ENCODE data around the gene CBR1. TPM values are rescaled to one million over a fixed set of nuclear protein-coding genes. Genes with fewer than 3 reads are reported as not detected.
A peak's percentile ranks its signal among the peaks of the same experiment; 100 is the strongest.

Gene CBR1
- total and polyA plus RNA-seq, 8 donors, result 20.7 to 83.4 (median 30.1) TPM

- Histone ChIP-seq H3K36me3 (peaks cover 0 to 99% of the 10 kb centered on the region in 2 donors), H3K4me1 (no peaks in the 10 kb centered on the region), H3K4me3 (no peak overlapping the region), H3K27ac (no peak overlapping the region), H3K27me3 (no peaks in the 10 kb centered on the region), H3K9me3 (no peaks in the 10 kb centered on the region)
- intact Hi-C loops (cut with DNase I), result no loop called here
- TF ChIP-seq CTCF (IDR thresholded peaks at IDR 0.05), result no peak
- ATAC-seq, result no peak
- no peak for DNase-seq
Measured at GRCh38 chr21:36038701-36039497, 30.9 kb upstream of the CBR1 start.

- no peaks in the 10 kb centered on the region for H3K9me3 ChIP-seq
- no peak overlapping the region for H3K4me3 ChIP-seq
- TF ChIP-seq CTCF (IDR thresholded peaks at IDR 0.05), result no peak
- intact Hi-C loops (cut with DNase I), result no loop called here
- peak; percentile 12 for ATAC-seq
- H3K27ac ChIP-seq, result no peak overlapping the region
- peaks cover 0 to 99% of the 10 kb centered on the region in 2 donors for H3K36me3 ChIP-seq
- no peaks in the 10 kb centered on the region for H3K27me3 ChIP-seq
- no peaks in the 10 kb centered on the region for H3K4me1 ChIP-seq
- no peak for DNase-seq
Measured at GRCh38 chr21:36039861-36040260, 30.0 kb upstream of the CBR1 start.

- Histone ChIP-seq H3K9me3 (no peaks in the 10 kb centered on the region), H3K36me3 (peaks cover 0 to 99% of the 10 kb centered on the region in 2 donors), H3K4me3 (no peak overlapping the region), H3K4me1 (peaks cover 0 to 3% of the 10 kb centered on the region in 2 donors), H3K27ac (no peak overlapping the region), H3K27me3 (no peaks in the 10 kb centered on the region)
- intact Hi-C loops (cut with DNase I), result no loop called here
- TF ChIP-seq CTCF (IDR thresholded peaks at IDR 0.05), result no peak
- no peak for DNase-seq
- peak; percentile 65 for ATAC-seq
Measured at GRCh38 chr21:36040389-36040788, 29.4 kb upstream of the CBR1 start.

- DNase-seq (no peak), ATAC-seq (no peak)
- no peak for TF ChIP-seq CTCF (IDR thresholded peaks at IDR 0.05)
- H3K27ac ChIP-seq, result no peak overlapping the region
- H3K4me3 ChIP-seq, result no peak overlapping the region
- peaks cover 0 to 8% of the 10 kb centered on the region in 2 donors for H3K4me1 ChIP-seq
- intact Hi-C loops (cut with DNase I), result no loop called here
- no peaks in the 10 kb centered on the region for H3K27me3 ChIP-seq
- no peaks in the 10 kb centered on the region for H3K9me3 ChIP-seq
- H3K36me3 ChIP-seq, result peaks cover 0 to 98% of the 10 kb centered on the region in 2 donors
Measured at GRCh38 chr21:36041910-36042309, 27.9 kb upstream of the CBR1 start.

GRCh38 chr21:36044056-36044455, 25.8 kb upstream of the CBR1 start:
- H3K4me1 ChIP-seq, result peaks cover 0 to 8% of the 10 kb centered on the region in 2 donors
- peaks cover 0 to 94% of the 10 kb centered on the region in 2 donors for H3K36me3 ChIP-seq
- no peak for TF ChIP-seq CTCF (IDR thresholded peaks at IDR 0.05)
- H3K27me3 ChIP-seq, result no peaks in the 10 kb centered on the region
- H3K27ac ChIP-seq, result no peak overlapping the region
- DNase-seq (no peak), ATAC-seq (no peak)
- H3K4me3 ChIP-seq, result no peak overlapping the region
- no peaks in the 10 kb centered on the region for H3K9me3 ChIP-seq
- intact Hi-C loops (cut with DNase I), result no loop called here

Measured in left lung (tissue), 10 donors.